WTC11 (cell line): ENCODE results near the gene NARS2. TPM values are rescaled to one million over a fixed set of nuclear protein-coding genes. Genes with fewer than 3 reads are reported as not detected.

Source experiments
- ATAC-seq: fragments of 200-7000 bp; cut with Tn5 transposase; 2 replicates; pipeline ENCODE4 v1.10.0; 2021; ENCODE audit warnings: mild to moderate bottlenecking, moderate library complexity
- CTCF ChIA-PET: fragments of 300-600 bp; sonication (Branson Sonifier 250); formaldehyde crosslinking; loops from one replicate; lab custom pipeline; 2021; ENCODE audit warnings: antibody characterized with exemption; lab: Charles Lee
- POLR2A ChIA-PET: fragments of 350-600 bp; sonication (Branson Sonifier 250); formaldehyde crosslinking; loops from one replicate; lab custom pipeline; 2021; ENCODE audit warnings: antibody characterized with exemption; lab: Charles Lee
- DNase-seq: peaks from one replicate; pipeline ENCODE4 v3.0.0; 2021; ENCODE audit warnings: low spot score
- H3K27ac Mint-ChIP-seq: 2 replicates; pipeline ENCODE4 v1.8.0; 2021; ENCODE audit warnings: mixed read lengths
- H3K27me3 Mint-ChIP-seq: 2 replicates; pipeline ENCODE4 v1.8.0; 2021; ENCODE audit warnings: low read depth, mild to moderate bottlenecking, moderate library complexity, mixed read lengths
- H3K36me3 Mint-ChIP-seq: 2 replicates; pipeline ENCODE4 v1.8.0; 2021; ENCODE audit warnings: mixed read lengths
- H3K4me1 Mint-ChIP-seq: 2 replicates; pipeline ENCODE4 v1.8.0; 2022; ENCODE audit warnings: mixed read lengths
- H3K4me3 Mint-ChIP-seq: 2 replicates; pipeline ENCODE4 v1.8.0; 2021; ENCODE audit warnings: mild to moderate bottlenecking, moderate library complexity, mixed read lengths
- H3K9me3 Mint-ChIP-seq: 2 replicates; pipeline ENCODE4 v1.8.0; 2021; ENCODE audit warnings: mixed read lengths
- JUN ChIP-seq: sonication (generic); formaldehyde crosslinking; IDR thresholded peaks from 2 replicates; pipeline ENCODE4 v1.8.0; 2023; ENCODE audit warnings: mild to moderate bottlenecking, missing genetic modification reagents
- PRDM15 ChIP-seq: sonication (generic); formaldehyde crosslinking; IDR thresholded peaks from 2 replicates; pipeline ENCODE4 v1.8.0; 2022; ENCODE audit warnings: missing genetic modification reagents
- ZNF317 ChIP-seq: sonication (generic); formaldehyde crosslinking; IDR thresholded peaks from 2 replicates; pipeline ENCODE4 v1.8.1; 2023; ENCODE audit warnings: low read depth, mild to moderate bottlenecking, moderate library complexity, missing genetic modification reagents, borderline replicate concordance
- ZNF396 ChIP-seq: fragments of 250-450 bp; sonication (Bioruptor Pico); IDR thresholded peaks from 2 replicates; pipeline ENCODE4 v1.8.0; 2021; ENCODE audit warnings: mild to moderate bottlenecking, moderate library complexity, borderline replicate concordance
- total RNA-seq: library from RNA; stranded (reverse); gene quantifications from 3 replicates; pipeline ENCODE4 v1.2.3, GENCODE V29; 2021
- TF ChIP-seq, protein P1 (sequence below): sonication (generic); formaldehyde crosslinking; IDR thresholded peaks from 2 replicates; pipeline ENCODE4 v1.8.1; 2023; ENCODE audit warnings: mild to moderate bottlenecking, missing genetic modification reagents, borderline replicate concordance
- TF ChIP-seq, protein P2 (sequence below): sonication (generic); formaldehyde crosslinking; IDR thresholded peaks from 2 replicates; pipeline ENCODE4 v1.8.0; 2023; ENCODE audit warnings: missing genetic modification reagents
- TF ChIP-seq, protein P3 (sequence below): fragments of 200-600 bp; IDR thresholded peaks from 2 replicates; pipeline ENCODE4 v1.8.0; 2022; ENCODE audit warnings: antibody characterized with exemption
- TF ChIP-seq, protein P4 (sequence below): sonication (generic); formaldehyde crosslinking; IDR thresholded peaks from 2 replicates; pipeline ENCODE4 v1.8.1; 2022; ENCODE audit warnings: missing genetic modification reagents, borderline replicate concordance
- TF ChIP-seq, protein P5 (sequence below): sonication (generic); formaldehyde crosslinking; IDR thresholded peaks from 2 replicates; pipeline ENCODE4 v1.8.0; 2022; ENCODE audit warnings: mild to moderate bottlenecking, missing genetic modification reagents

The NARS2 gene
- total RNA-seq, 1 experiment from 2014 or later = 36.4 TPM

GRCh38 chr11:78567209-78567608, 7.5 kb downstream of the NARS2 start:
- H3K27me3 Mint-ChIP-seq = no peaks in the 10 kb centered on the region
- H3K4me3 Mint-ChIP-seq = no peak overlapping the region
- H3K27ac Mint-ChIP-seq = no peak overlapping the region
- no peak for DNase-seq
- TF ChIP-seq PRDM15 (CRISPR knock-in tag) = no peak
- TF ChIP-seq, protein P1, sequence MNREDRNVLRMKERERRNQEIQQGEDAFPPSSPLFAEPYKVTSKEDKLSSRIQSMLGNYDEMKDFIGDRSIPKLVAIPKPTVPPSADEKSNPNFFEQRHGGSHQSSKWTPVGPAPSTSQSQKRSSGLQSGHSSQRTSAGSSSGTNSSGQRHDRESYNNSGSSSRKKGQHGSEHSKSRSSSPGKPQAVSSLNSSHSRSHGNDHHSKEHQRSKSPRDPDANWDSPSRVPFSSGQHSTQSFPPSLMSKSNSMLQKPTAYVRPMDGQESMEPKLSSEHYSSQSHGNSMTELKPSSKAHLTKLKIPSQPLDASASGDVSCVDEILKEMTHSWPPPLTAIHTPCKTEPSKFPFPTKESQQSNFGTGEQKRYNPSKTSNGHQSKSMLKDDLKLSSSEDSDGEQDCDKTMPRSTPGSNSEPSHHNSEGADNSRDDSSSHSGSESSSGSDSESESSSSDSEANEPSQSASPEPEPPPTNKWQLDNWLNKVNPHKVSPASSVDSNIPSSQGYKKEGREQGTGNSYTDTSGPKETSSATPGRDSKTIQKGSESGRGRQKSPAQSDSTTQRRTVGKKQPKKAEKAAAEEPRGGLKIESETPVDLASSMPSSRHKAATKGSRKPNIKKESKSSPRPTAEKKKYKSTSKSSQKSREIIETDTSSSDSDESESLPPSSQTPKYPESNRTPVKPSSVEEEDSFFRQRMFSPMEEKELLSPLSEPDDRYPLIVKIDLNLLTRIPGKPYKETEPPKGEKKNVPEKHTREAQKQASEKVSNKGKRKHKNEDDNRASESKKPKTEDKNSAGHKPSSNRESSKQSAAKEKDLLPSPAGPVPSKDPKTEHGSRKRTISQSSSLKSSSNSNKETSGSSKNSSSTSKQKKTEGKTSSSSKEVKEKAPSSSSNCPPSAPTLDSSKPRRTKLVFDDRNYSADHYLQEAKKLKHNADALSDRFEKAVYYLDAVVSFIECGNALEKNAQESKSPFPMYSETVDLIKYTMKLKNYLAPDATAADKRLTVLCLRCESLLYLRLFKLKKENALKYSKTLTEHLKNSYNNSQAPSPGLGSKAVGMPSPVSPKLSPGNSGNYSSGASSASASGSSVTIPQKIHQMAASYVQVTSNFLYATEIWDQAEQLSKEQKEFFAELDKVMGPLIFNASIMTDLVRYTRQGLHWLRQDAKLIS (CRISPR knock-in tag) = no peak
- TF ChIP-seq, protein P2, sequence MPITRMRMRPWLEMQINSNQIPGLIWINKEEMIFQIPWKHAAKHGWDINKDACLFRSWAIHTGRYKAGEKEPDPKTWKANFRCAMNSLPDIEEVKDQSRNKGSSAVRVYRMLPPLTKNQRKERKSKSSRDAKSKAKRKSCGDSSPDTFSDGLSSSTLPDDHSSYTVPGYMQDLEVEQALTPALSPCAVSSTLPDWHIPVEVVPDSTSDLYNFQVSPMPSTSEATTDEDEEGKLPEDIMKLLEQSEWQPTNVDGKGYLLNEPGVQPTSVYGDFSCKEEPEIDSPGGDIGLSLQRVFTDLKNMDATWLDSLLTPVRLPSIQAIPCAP = no peak
- TF ChIP-seq JUN = no peak
- no peak for TF ChIP-seq ZNF396 (CRISPR knock-in tag)
- H3K9me3 Mint-ChIP-seq = no peaks in the 10 kb centered on the region
- H3K36me3 Mint-ChIP-seq = peaks cover 42% of the 10 kb centered on the region
- H3K4me1 Mint-ChIP-seq = peaks cover 7% of the 10 kb centered on the region
- no peak for ATAC-seq
- CTCF ChIA-PET = no interaction called here
- POLR2A ChIA-PET = no interaction called here

- H3K27ac Mint-ChIP-seq = peak overlapping the region; percentile 1; the same call in 1 of the 2 replicates
- peaks cover 25% of the 10 kb centered on the region for H3K4me1 Mint-ChIP-seq
- H3K27me3 Mint-ChIP-seq = no peaks in the 10 kb centered on the region
- DNase-seq (no peak), ATAC-seq (peak; percentile 24; the same call in 1 of the 2 replicates)
- H3K4me3 Mint-ChIP-seq = no peak overlapping the region
- ChIA-PET CTCF (interaction anchor here (0.6 to 2.5 kb wide), 46 partner anchors 10 to 1130 kb away, joined by 3 to 53 read pairs (median 5); partner anchors contain the start of genes GAB2, KCTD21, NARS2 and NDUFC2), POLR2A (no interaction called here)
- TF ChIP-seq ZNF317 (CRISPR knock-in tag) = no peak
- TF ChIP-seq, protein P3, sequence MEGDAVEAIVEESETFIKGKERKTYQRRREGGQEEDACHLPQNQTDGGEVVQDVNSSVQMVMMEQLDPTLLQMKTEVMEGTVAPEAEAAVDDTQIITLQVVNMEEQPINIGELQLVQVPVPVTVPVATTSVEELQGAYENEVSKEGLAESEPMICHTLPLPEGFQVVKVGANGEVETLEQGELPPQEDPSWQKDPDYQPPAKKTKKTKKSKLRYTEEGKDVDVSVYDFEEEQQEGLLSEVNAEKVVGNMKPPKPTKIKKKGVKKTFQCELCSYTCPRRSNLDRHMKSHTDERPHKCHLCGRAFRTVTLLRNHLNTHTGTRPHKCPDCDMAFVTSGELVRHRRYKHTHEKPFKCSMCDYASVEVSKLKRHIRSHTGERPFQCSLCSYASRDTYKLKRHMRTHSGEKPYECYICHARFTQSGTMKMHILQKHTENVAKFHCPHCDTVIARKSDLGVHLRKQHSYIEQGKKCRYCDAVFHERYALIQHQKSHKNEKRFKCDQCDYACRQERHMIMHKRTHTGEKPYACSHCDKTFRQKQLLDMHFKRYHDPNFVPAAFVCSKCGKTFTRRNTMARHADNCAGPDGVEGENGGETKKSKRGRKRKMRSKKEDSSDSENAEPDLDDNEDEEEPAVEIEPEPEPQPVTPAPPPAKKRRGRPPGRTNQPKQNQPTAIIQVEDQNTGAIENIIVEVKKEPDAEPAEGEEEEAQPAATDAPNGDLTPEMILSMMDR = peak; percentile 51
- TF ChIP-seq, protein P4, sequence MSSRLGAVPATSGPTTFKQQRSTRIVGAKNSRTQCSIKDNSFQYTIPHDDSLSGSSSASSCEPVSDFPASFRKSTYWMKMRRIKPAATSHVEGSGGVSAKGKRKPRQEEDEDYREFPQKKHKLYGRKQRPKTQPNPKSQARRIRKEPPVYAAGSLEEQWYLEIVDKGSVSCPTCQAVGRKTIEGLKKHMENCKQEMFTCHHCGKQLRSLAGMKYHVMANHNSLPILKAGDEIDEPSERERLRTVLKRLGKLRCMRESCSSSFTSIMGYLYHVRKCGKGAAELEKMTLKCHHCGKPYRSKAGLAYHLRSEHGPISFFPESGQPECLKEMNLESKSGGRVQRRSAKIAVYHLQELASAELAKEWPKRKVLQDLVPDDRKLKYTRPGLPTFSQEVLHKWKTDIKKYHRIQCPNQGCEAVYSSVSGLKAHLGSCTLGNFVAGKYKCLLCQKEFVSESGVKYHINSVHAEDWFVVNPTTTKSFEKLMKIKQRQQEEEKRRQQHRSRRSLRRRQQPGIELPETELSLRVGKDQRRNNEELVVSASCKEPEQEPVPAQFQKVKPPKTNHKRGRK (CRISPR knock-in tag) = no peak
- TF ChIP-seq, protein P5, sequence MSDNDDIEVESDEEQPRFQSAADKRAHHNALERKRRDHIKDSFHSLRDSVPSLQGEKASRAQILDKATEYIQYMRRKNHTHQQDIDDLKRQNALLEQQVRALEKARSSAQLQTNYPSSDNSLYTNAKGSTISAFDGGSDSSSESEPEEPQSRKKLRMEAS (CRISPR knock-in tag) = no peak
- H3K36me3 Mint-ChIP-seq = peaks cover 26% of the 10 kb centered on the region
- no peaks in the 10 kb centered on the region for H3K9me3 Mint-ChIP-seq
Measured at GRCh38 chr11:78564490-78565467, 9.9 kb downstream of the NARS2 start.
